ENCODE measurements around the gene ZFPM1. TPM values are rescaled to one million over a fixed set of nuclear protein-coding genes. Genes with fewer than 3 reads are reported as not detected.

Gene ZFPM1
- total and polyA plus RNA-seq, 2 of the 8 experiments (the other 6 are each of a cell fraction or from before 2014, with no cell fraction given) = 0.74 to 4.8 TPM

- WGBS, 2 experiments (ENCODE audit: extremely low coverage in 1 of 2, insufficient coverage in 1 of 2, insufficient read length in 1 of 2, insufficient replicate concordance in 2 of 2, low coverage in 1 of 2, low lambda C conversion rate in 2 of 2, missing lambda C conversion rate in 1 of 2) = 96% methylated on average over 23 of the region's 26 CpGs; no CpG with 5 or more reads in 1 of the 2 experiments
- no peak overlapping the region for H3K4ac ChIP-seq (replicated peaks; ENCODE audit: insufficient read length, low read depth, low read length)
- no peak for DNase-seq (ENCODE audit: low read depth in 1 of 2, low spot score in 2 of 2)
- no peak overlapping the region for H3K56ac ChIP-seq (replicated peaks; ENCODE audit: insufficient read length, low read depth, low read length)
- H2BK5ac ChIP-seq (ENCODE audit: low read depth, low read length) = no peak overlapping the region
- no peaks in the 10 kb centered on the region; the same call in 1 of the 2 replicates for H3K79me1 ChIP-seq (ENCODE audit: low read depth, low read length)
- H3K23me2 ChIP-seq (ENCODE audit: low read depth, low read length) = no peaks in the 10 kb centered on the region
- H3K4me1 ChIP-seq (replicated peaks in 1 of 4; ENCODE audit: control insufficient read depth in 3 of 4, insufficient read depth in 4 of 4, low read length in 3 of 4) = peaks cover 0 to 4% (median 0%) of the 10 kb centered on the region in 4 experiments; a peak in 2 of 7 replicates
- H2BK12ac ChIP-seq (ENCODE audit: low read depth, low read length) = no peak overlapping the region
- H3K9ac ChIP-seq (replicated peaks in 1 of 4; ENCODE audit: extremely low read depth in 1 of 4, low read depth in 3 of 4, low read length in 3 of 4) = no peak overlapping the region
- H2AFZ ChIP-seq (ENCODE audit: low read length) = no peak overlapping the region
- no peak overlapping the region for H4K91ac ChIP-seq (replicated peaks; ENCODE audit: insufficient read length, low read length)
- H3K27ac ChIP-seq (ENCODE audit: low read depth, low read length) = no peak overlapping the region
- no peak overlapping the region for H4K5ac ChIP-seq (ENCODE audit: insufficient read length, low read depth, low read length)
- no peak for FAIRE-seq
- peaks cover 2 to 9% of the 10 kb centered on the region in 2 experiments for H4K20me1 ChIP-seq (replicated peaks in 1 of 2; ENCODE audit: control insufficient read depth in 1 of 2, insufficient read depth in 2 of 2, low read length in 2 of 2)
- H3K27me3 ChIP-seq (replicated peaks in 1 of 4; ENCODE audit: control insufficient read depth in 3 of 4, extremely low read depth in 1 of 4, insufficient read depth in 3 of 4, low read length in 3 of 4) = no peaks in the 10 kb centered on the region
- no peak overlapping the region for H3K14ac ChIP-seq (ENCODE audit: insufficient read length)
- ChIA-PET CTCF (ENCODE audit: partially characterized antibody) (interaction anchor here (1.2 kb wide), 1 partner anchor 12 kb away, joined by 4 read pairs; no protein-coding TSS in a partner anchor), POLR2A (ENCODE audit: partially characterized antibody) (no interaction called here)
- no peak overlapping the region for H2BK15ac ChIP-seq (ENCODE audit: low read length)
- H4K8ac ChIP-seq (ENCODE audit: extremely low read depth, insufficient read depth, low read length) = no peak overlapping the region
- H3K9me3 ChIP-seq (ENCODE audit: insufficient read depth in 2 of 2, low read depth in 1 of 2, low read length in 1 of 2) = no peaks in the 10 kb centered on the region
- no peaks in the 10 kb centered on the region for H3K36me3 ChIP-seq (ENCODE audit: control insufficient read depth in 2 of 4, insufficient read depth in 4 of 4, low read length in 3 of 4)
- no peak overlapping the region for H3K4me2 ChIP-seq (ENCODE audit: insufficient read depth in 1 of 2, low read depth in 2 of 2, low read length in 2 of 2)
- no peak overlapping the region for H3K4me3 ChIP-seq (ENCODE audit: extremely low read depth in 1 of 4, insufficient read depth in 2 of 4, low read depth in 3 of 4, low read length in 4 of 4)
- no peak overlapping the region for H2BK20ac ChIP-seq (ENCODE audit: low read length)
- H3K79me2 ChIP-seq (ENCODE audit: control insufficient read depth in 1 of 2, insufficient read depth in 2 of 2, low read length in 2 of 2) = no peaks in the 10 kb centered on the region
- no peak overlapping the region for H3K23ac ChIP-seq (ENCODE audit: insufficient read length)
- no peak overlapping the region for H2BK120ac ChIP-seq (replicated peaks; ENCODE audit: low read depth, low read length)
- H2AK5ac ChIP-seq (ENCODE audit: low read depth, low read length) = no peak overlapping the region
- no peak overlapping the region for H3K18ac ChIP-seq (ENCODE audit: extremely low read depth, low read length)
- TF ChIP-seq, protein P1, sequence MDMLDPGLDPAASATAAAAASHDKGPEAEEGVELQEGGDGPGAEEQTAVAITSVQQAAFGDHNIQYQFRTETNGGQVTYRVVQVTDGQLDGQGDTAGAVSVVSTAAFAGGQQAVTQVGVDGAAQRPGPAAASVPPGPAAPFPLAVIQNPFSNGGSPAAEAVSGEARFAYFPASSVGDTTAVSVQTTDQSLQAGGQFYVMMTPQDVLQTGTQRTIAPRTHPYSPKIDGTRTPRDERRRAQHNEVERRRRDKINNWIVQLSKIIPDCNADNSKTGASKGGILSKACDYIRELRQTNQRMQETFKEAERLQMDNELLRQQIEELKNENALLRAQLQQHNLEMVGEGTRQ (IDR thresholded peaks at IDR 0.05; ENCODE audit: low read length) = no peak
- TF ChIP-seq RNF2 (IDR thresholded peaks at IDR 0.05; ENCODE audit: borderline replicate concordance, low read depth, low read length, missing control alignments, poor library complexity, severe bottlenecking) = no peak
- no peak for TF ChIP-seq SIN3A (conservative IDR thresholded peaks at IDR 0.05 in 1 of 2, IDR thresholded peaks at IDR 0.05 in 1 of 2; ENCODE audit: low read depth in 1 of 2, low read length in 2 of 2)
- no peak for TF ChIP-seq HDAC6 (IDR thresholded peaks at IDR 0.05; ENCODE audit: low read depth, low read length)
- no peak for TF ChIP-seq SP4 (IDR thresholded peaks at IDR 0.05; ENCODE audit: low read length)
Observed at GRCh38 chr16:88476817-88477397, 23.8 kb downstream of the ZFPM1 start.
